Measurements from ENCODE around the gene SHANK3.

The SHANK3 gene

GRCh38 chr22:50704510-50705218 is 32.0 kb downstream of the SHANK3 start:
- TF ChIP-seq RAD21 (IDR thresholded peaks at IDR 0.05; ENCODE audit: low read depth) (no peak), CREB1 (IDR thresholded peaks at IDR 0.05; ENCODE audit: low read depth) (no peak), EP300 (IDR thresholded peaks at IDR 0.05; ENCODE audit: borderline replicate concordance) (no peak), NFIC (IDR thresholded peaks at IDR 0.05) (no peak), TAF1 (IDR thresholded peaks at IDR 0.05; ENCODE audit: low read depth) (no peak), REST (IDR thresholded peaks at IDR 0.05; ENCODE audit: low read depth) (no peak), MAX (IDR thresholded peaks at IDR 0.05) (no peak), FOXM1 (IDR thresholded peaks at IDR 0.05; ENCODE audit: borderline replicate concordance, low read depth) (no peak), CEBPB (IDR thresholded peaks at IDR 0.05) (no peak), ZBTB7A (IDR thresholded peaks at IDR 0.05; ENCODE audit: low read depth) (no peak), TEAD4 (IDR thresholded peaks at IDR 0.05) (no peak), YY1 (IDR thresholded peaks at IDR 0.05; ENCODE audit: low read depth) (no peak), TCF12 (IDR thresholded peaks at IDR 0.05; ENCODE audit: low read depth) (no peak)

- TF ChIP-seq FOXM1 (IDR thresholded peaks at IDR 0.05; ENCODE audit: borderline replicate concordance, low read depth) (no peak), REST (IDR thresholded peaks at IDR 0.05; ENCODE audit: low read depth) (no peak), EP300 (IDR thresholded peaks at IDR 0.05; ENCODE audit: borderline replicate concordance) (no peak), TCF12 (IDR thresholded peaks at IDR 0.05; ENCODE audit: low read depth) (no peak), ZBTB7A (IDR thresholded peaks at IDR 0.05; ENCODE audit: low read depth) (no peak), NFIC (IDR thresholded peaks at IDR 0.05) (no peak), YY1 (IDR thresholded peaks at IDR 0.05; ENCODE audit: low read depth) (no peak), CEBPB (IDR thresholded peaks at IDR 0.05) (no peak), MAX (IDR thresholded peaks at IDR 0.05) (no peak), TAF1 (IDR thresholded peaks at IDR 0.05; ENCODE audit: low read depth) (no peak), CREB1 (IDR thresholded peaks at IDR 0.05; ENCODE audit: low read depth) (no peak), RAD21 (IDR thresholded peaks at IDR 0.05; ENCODE audit: low read depth) (no peak)
Observed at GRCh38 chr22:50705219-50705691, 32.6 kb downstream of the SHANK3 start.

- TF ChIP-seq YY1 (IDR thresholded peaks at IDR 0.05; ENCODE audit: low read depth) (no peak), CEBPB (IDR thresholded peaks at IDR 0.05) (no peak), EP300 (IDR thresholded peaks at IDR 0.05; ENCODE audit: borderline replicate concordance) (no peak), REST (IDR thresholded peaks at IDR 0.05; ENCODE audit: low read depth) (no peak), EGR1 (IDR thresholded peaks at IDR 0.05) (no peak), NFIC (IDR thresholded peaks at IDR 0.05) (no peak), TAF1 (IDR thresholded peaks at IDR 0.05; ENCODE audit: low read depth) (no peak), TCF12 (IDR thresholded peaks at IDR 0.05; ENCODE audit: low read depth) (no peak), TEAD4 (IDR thresholded peaks at IDR 0.05) (no peak)
Observed at GRCh38 chr22:50705851-50706351, 33.3 kb downstream of the SHANK3 start.

GRCh38 chr22:50706481-50707125 is 34.0 kb downstream of the SHANK3 start:
- TF ChIP-seq CEBPB (IDR thresholded peaks at IDR 0.05), result no peak
- TF ChIP-seq CREB1 (IDR thresholded peaks at IDR 0.05; ENCODE audit: low read depth), result no peak
- no peak for TF ChIP-seq FOXM1 (IDR thresholded peaks at IDR 0.05; ENCODE audit: borderline replicate concordance, low read depth)
- TF ChIP-seq ZBTB7A (IDR thresholded peaks at IDR 0.05; ENCODE audit: low read depth), result no peak
- TF ChIP-seq USF1 (IDR thresholded peaks at IDR 0.05), result no peak
- no peak for TF ChIP-seq RAD21 (IDR thresholded peaks at IDR 0.05; ENCODE audit: low read depth)
- TF ChIP-seq TCF12 (IDR thresholded peaks at IDR 0.05; ENCODE audit: low read depth), result no peak
- TF ChIP-seq TEAD4 (IDR thresholded peaks at IDR 0.05), result no peak
- TF ChIP-seq MAX (IDR thresholded peaks at IDR 0.05), result no peak
- no peak for TF ChIP-seq EGR1 (IDR thresholded peaks at IDR 0.05)
- TF ChIP-seq NFIC (IDR thresholded peaks at IDR 0.05), result no peak
- TF ChIP-seq YY1 (IDR thresholded peaks at IDR 0.05; ENCODE audit: low read depth), result no peak
- no peak for TF ChIP-seq REST (IDR thresholded peaks at IDR 0.05; ENCODE audit: low read depth)

Data from Ishikawa (cell line).